Subcutaneous abdominal adipose tissue (tissue), 5 donors: Measurements from ENCODE around the gene CEP76.
"Not testable (repeated sequence)": the region's sequence is repeated elsewhere in the genome, so short reads cannot be mapped to it uniquely, and the experiment has no call there.

Source experiments
- H3K27ac ChIP-seq: one replicate; pipeline ENCODE4 v1.7.0; 2013; ENCODE audit warnings: low read depth, mild to moderate bottlenecking, inconsistent platforms, low read length, moderate library complexity
- H3K27me3 ChIP-seq, 5 donors: one replicate each; pipeline ENCODE4 v1.7.0; 2013; ENCODE audit warnings: low read length in 5 of 5, inconsistent platforms in 1 of 5; ENCODE audit not compliant: control insufficient read depth in 5 of 5, insufficient read depth in 4 of 5
- H3K36me3 ChIP-seq, 5 donors: one replicate each; pipeline ENCODE4 v1.7.0; 2013; ENCODE audit warnings: low read length in 5 of 5; ENCODE audit not compliant: control insufficient read depth in 5 of 5, insufficient read depth in 5 of 5
- H3K4me1 ChIP-seq, 5 donors: one replicate each; pipeline ENCODE4 v1.7.0; 2013; ENCODE audit warnings: low read length in 5 of 5, mild to moderate bottlenecking in 3 of 5, moderate library complexity in 1 of 5; ENCODE audit not compliant: control insufficient read depth in 5 of 5, insufficient read depth in 5 of 5
- H3K4me3 ChIP-seq, 5 donors: one replicate each; pipeline ENCODE4 v1.7.0; 2013; ENCODE audit warnings: low read length in 5 of 5, low read depth in 1 of 5
- H3K9ac ChIP-seq, 5 donors: one replicate each; pipeline ENCODE4 v1.7.0; 2013; ENCODE audit warnings: low read length in 5 of 5, mild to moderate bottlenecking in 4 of 5, moderate library complexity in 3 of 5
- H3K9me3 ChIP-seq, 5 donors: one replicate each; pipeline ENCODE4 v1.7.0; 2013; ENCODE audit warnings: low read length in 5 of 5; ENCODE audit not compliant: control insufficient read depth in 5 of 5
- donor health status: healthy.
- donor health status: healthy.
- donor health status: healthy.
- donor health status: healthy.
- donor health status: healthy.

The CEP76 gene

DNA sequence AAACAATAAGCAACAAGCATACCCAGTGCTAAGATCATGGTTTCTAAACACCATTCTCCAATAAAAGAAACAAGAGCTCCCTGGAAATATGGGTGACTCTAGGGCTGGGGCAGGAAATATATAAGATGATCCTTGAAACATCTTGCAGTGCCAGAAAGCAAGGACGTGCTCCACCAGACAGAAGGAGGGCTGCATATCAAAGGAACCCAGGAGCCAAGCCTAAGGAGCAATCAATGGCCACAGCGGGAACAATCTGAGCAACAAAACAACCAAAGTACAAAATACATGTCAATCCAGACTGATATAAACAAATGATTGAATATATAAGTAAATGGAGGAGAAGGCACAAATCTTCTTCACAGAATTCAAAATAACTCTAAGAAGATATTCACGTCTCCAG, 54.8 kb downstream of the CEP76 start:
- no peak overlapping the region for H3K4me3 ChIP-seq
- peaks cover 0 to 16% (median 8%) of the 10 kb centered on the region in 5 donors for H3K4me1 ChIP-seq
- H3K9ac ChIP-seq = no peak overlapping the region
- peaks cover 0 to 2% (median 0%) of the 10 kb centered on the region in 5 donors for H3K36me3 ChIP-seq
- no peak overlapping the region for H3K27ac ChIP-seq
- H3K27me3 ChIP-seq = no peaks in the 10 kb centered on the region
- H3K9me3 ChIP-seq = no peaks in the 10 kb centered on the region

DNA sequence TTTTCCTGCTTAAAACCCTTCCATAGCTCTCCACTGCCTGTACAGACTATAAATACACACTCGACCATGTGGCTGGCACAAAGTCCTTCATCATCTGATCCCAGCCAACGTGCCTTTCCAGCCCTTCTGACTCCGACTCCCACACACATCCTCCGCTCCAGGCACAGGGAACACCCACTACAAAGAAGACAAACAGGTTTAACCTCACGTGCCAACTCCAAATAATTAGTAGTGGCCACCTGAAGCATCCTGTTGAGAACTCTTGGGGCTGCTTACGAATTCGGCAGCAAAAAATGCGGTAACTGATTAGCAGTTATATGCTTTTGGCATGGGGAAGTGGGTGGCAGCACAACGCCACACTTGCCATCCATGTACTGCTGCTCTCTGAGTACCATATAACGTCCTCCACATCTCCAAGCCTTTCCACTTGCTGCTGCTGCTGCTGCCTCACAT, 56.7 kb downstream of the CEP76 start:
- no peaks in the 10 kb centered on the region for H3K27me3 ChIP-seq
- H3K4me3 ChIP-seq = no peak overlapping the region
- peaks cover 0 to 2% (median 0%) of the 10 kb centered on the region in 5 donors for H3K36me3 ChIP-seq
- H3K9me3 ChIP-seq = no peaks in the 10 kb centered on the region
- H3K4me1 ChIP-seq = peaks cover 0 to 17% (median 6%) of the 10 kb centered on the region in 5 donors
- H3K9ac ChIP-seq = no peak overlapping the region
- no peak overlapping the region for H3K27ac ChIP-seq

DNA sequence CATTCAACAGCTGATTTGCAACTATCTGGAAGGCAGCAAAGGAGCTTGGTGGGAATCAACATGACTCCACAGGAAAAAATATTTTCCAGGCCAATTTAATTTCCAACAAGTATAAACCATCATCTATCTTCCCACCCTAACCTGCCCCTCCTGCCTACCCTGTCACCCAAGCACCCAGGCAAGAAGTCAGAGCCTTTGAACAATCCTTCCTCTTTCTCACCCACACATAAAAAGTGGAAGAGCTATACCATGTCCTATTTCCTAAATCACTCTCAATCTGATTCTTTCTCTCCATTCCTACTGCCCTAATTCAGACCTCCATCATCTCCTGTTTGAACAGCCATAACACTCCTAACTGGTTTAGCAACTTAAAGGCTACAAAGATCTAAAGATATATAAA, 57.3 kb downstream of the CEP76 start:
- Histone ChIP-seq H3K36me3 (peaks cover 0 to 2% (median 0%) of the 10 kb centered on the region in 5 donors), H3K4me3 (no peak overlapping the region), H3K27me3 (no peaks in the 10 kb centered on the region), H3K27ac (no peak overlapping the region), H3K9me3 (no peaks in the 10 kb centered on the region), H3K4me1 (peaks cover 0 to 17% (median 6%) of the 10 kb centered on the region in 5 donors), H3K9ac (no peak overlapping the region)

DNA sequence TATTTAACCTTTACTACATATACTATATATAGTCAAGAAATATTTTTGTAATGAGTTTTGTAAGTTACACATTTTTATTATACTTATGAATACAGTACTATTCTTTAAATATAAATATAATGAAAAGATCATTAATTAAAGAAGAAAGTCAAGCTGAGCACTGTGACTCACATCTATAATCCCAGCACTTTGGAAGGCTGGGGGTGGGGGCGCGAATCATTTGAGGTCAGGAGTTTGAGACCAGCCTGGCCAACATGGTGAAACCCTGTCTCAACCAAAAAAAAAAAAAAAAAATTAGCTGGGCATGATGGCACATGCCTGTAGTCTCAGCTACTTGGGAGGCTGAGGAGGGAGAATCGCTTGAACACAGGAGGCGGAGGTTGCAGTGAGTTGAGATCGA, 58.8 kb downstream of the CEP76 start:
- peaks cover 0 to 17% (median 6%) of the 10 kb centered on the region in 5 donors for H3K4me1 ChIP-seq
- H3K4me3 ChIP-seq, H3K9ac ChIP-seq, H3K27me3 ChIP-seq, H3K36me3 ChIP-seq, H3K27ac ChIP-seq, H3K9me3 ChIP-seq: not testable (repeated sequence)

DNA sequence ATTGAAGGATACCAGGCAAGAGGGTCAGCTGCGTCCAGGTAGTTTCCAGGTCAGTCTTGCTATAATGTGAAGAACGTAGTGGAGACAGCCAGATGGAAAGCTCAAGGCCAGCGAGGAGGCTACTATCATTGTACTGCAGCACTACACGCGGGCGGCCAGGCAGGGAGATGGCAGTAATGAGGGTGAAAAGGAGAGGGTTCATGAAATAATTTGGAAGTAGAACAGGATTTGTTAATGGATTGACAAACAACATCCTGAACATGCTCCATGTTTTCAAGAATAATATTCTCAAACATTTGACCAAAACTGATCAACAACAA, 61.7 kb downstream of the CEP76 start:
- Histone ChIP-seq H3K27me3 (no peaks in the 10 kb centered on the region), H3K9ac (no peak overlapping the region), H3K4me1 (peaks cover 0 to 17% (median 5%) of the 10 kb centered on the region in 5 donors), H3K36me3 (no peaks in the 10 kb centered on the region), H3K27ac (no peak overlapping the region), H3K4me3 (no peak overlapping the region), H3K9me3 (no peaks in the 10 kb centered on the region)

DNA sequence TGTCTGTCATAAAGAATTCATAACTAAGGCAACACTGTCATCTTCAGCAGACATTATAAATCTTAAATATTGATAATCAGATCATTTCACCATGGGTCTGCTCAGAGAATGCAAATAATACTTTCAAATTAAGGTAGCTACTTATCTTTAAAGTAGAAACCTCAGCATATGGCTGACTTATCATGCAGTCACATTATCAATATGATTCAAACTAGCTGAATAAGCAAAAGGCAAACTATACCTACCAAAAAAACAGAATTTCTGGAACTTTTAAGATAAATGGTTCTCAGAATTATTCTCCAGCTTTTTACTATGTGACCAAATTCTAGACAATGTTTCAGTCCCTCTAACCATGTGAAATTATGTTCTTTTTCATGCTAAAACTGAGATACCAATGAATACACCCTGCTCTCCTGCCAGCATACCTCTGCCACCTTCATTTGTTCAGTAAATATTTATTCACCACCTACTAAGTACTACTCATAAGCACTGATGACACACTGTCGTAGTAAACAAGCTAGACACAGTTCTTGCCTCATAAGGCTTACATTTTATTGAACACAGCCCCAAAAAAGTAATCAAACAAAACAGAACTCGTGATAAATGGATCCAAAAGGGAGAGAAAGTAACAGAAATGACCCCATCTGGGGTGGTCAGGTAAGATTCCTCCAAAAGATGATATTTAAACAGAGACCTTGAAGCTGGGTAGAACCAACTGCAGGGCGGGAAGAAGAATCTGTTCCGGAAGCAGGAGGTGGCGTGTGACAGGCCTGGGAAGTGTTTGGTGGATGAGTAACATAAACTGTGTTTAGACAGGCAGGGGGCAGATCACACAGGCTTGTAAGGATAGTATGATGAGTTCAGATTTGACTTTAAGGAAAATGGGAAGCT, 62.3 kb downstream of the CEP76 start:
- Histone ChIP-seq H3K9me3 (no peaks in the 10 kb centered on the region), H3K4me3 (no peak overlapping the region), H3K9ac (no peak overlapping the region), H3K27ac (no peak overlapping the region), H3K4me1 (peaks cover 0 to 17% (median 5%) of the 10 kb centered on the region in 5 donors), H3K27me3 (no peaks in the 10 kb centered on the region), H3K36me3 (no peaks in the 10 kb centered on the region)

DNA sequence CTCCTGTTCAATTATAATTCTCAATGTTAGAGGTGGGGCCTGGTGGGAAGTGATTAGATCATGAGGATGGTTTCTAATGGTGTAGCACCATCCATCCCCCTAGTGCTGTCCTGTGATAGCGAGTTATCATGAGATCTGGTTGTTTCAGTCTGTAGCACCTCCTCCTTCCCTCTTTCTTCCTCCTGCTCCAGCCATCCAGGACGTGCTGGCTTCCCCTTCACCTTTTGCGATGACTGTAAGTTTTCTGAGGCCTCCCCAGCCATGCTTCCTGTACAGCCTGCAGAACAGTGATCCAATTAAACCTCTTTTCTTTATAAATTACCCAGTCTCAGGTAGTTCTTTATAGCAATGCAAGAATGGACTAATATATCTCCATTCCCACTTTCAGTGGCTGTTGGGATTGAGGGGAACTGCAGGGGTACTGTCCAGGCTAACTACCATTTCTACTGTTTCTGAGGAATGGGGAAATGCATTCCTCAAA, 63.8 kb downstream of the CEP76 start:
- no peaks in the 10 kb centered on the region for H3K9me3 ChIP-seq
- H3K9ac ChIP-seq = no peak overlapping the region
- H3K4me1 ChIP-seq = peaks cover 0 to 12% (median 5%) of the 10 kb centered on the region in 5 donors
- no peaks in the 10 kb centered on the region for H3K36me3 ChIP-seq
- H3K4me3 ChIP-seq = no peak overlapping the region
- H3K27ac ChIP-seq = no peak overlapping the region
- no peaks in the 10 kb centered on the region for H3K27me3 ChIP-seq

DNA sequence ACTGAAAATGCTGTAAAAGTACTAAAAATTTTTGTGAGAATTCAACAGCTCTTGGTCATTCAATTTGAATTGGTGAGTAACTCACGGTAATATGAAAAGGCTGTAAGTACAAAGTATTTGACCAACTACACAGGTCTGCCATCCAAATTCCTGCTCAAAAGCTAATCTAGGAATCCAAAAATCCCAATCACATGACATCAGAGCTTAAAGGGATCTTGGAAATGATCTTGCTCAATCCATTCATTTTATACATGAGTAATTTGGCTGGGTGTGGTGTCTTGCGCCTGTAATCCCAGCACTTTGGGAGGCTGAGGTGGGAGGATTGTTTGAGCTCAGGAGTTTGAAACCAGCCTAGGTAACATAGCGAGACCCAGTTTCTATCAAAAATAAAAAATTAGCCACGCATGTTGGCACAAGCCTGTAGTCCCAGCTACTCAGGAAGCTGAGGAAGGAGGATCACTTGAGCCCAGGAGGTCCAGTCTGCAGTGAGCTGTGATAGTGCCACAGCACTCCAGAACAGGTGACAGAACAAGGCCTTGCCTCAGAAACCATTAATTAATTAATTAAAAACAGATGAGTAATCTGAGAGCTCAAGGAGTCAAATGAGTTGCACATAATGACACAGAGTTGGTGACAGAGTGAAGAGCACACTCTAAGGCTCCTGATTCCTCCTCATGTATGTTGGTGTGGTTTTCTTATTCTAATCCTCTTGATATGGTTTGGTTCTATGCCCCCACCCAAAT, 64.5 kb downstream of the CEP76 start:
- no peaks in the 10 kb centered on the region for H3K27me3 ChIP-seq
- H3K4me3 ChIP-seq = no peak overlapping the region
- no peaks in the 10 kb centered on the region for H3K9me3 ChIP-seq
- H3K9ac ChIP-seq = no peak overlapping the region
- H3K4me1 ChIP-seq = peaks cover 0 to 8% (median 5%) of the 10 kb centered on the region in 5 donors
- no peaks in the 10 kb centered on the region for H3K36me3 ChIP-seq
- H3K27ac ChIP-seq = no peak overlapping the region

DNA sequence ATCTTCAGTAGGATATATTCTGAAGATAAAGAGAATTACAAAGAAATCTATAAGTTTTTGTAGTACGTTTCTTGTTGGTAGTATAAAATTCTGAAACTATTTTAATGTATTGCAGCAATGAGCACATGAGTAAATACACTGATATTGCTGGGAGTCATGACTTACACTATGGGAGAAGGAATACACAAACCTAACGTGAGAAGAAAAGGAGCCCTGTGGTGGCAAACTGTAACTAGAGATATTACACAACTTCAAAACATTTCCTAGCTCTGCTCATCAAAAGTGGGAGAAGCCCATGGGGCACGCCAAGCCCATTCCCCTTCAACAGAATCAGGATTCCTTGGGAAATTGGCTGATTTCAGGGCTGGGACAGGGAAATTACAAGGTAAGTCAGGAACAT, 65.1 kb downstream of the CEP76 start:
- Histone ChIP-seq H3K9me3 (no peaks in the 10 kb centered on the region), H3K27me3 (no peaks in the 10 kb centered on the region), H3K4me3 (no peak overlapping the region), H3K27ac (no peak overlapping the region), H3K4me1 (peaks cover 0 to 4% (median 1%) of the 10 kb centered on the region in 5 donors), H3K36me3 (no peaks in the 10 kb centered on the region), H3K9ac (no peak overlapping the region)
